Fibroblast of mammary gland (primary cell): ENCODE data around the gene LRRC27.

Experiments
- DNase-seq: peaks from one replicate; pipeline ENCODE4 v3.0.0-alpha.2; 2010; ENCODE audit warnings: low read depth
- H3K4me3 ChIP-seq: 2 replicates; pipeline ENCODE4 v1.5.1; 2011; ENCODE audit warnings: low read depth, mild to moderate bottlenecking, low read length, moderate library complexity; ENCODE audit not compliant: control insufficient read depth
- CTCF ChIP-seq: conservative IDR thresholded peaks from 2 replicates; pipeline ENCODE4 v1.5.1; 2011; ENCODE audit warnings: low read depth, low read length, inconsistent platforms; ENCODE audit not compliant: control insufficient read depth, insufficient read depth

Gene LRRC27

DNA sequence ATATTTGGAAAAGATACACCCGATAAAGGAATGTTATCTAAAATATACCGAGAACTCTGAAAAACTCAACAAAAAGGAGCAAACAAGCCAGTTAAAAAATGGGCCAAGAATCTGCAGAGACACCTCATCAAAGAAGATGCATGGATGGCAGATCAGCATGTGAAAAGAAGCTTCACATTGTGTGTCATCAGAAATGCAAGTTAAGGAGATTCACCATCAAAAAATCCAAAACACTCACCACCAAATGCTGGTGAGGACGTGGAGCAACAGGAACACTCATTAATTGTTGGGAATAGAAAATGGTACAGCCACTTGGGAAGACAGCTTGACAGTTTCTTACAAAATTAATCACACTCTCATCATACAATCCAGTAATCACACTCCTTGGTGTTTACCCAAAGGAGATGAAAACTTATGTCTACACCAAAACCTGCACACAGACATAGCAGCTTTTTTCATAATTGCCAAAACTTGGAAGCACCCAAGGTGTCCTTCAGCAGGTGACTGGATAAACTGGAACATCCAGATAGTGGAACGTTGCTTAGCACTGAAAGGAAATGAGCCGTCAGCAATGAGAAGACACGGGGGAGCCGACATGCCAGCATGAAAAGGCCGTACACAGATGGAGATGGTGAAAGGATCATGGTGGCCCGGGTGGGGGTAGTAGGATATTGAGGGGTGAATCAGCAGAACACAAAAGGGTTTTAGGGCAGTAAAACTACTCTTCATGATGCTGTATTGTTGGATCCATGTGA is 37.1 kb downstream of the LRRC27 start:
- TF ChIP-seq CTCF = no peak
- no peak overlapping the region for H3K4me3 ChIP-seq
- DNase-seq = peak; percentile 47

GRCh38 chr10:132369636-132370185 is 37.7 kb downstream of the LRRC27 start:
- DNase-seq = no peak
- H3K4me3 ChIP-seq = no peak overlapping the region
- no peak for TF ChIP-seq CTCF

DNA sequence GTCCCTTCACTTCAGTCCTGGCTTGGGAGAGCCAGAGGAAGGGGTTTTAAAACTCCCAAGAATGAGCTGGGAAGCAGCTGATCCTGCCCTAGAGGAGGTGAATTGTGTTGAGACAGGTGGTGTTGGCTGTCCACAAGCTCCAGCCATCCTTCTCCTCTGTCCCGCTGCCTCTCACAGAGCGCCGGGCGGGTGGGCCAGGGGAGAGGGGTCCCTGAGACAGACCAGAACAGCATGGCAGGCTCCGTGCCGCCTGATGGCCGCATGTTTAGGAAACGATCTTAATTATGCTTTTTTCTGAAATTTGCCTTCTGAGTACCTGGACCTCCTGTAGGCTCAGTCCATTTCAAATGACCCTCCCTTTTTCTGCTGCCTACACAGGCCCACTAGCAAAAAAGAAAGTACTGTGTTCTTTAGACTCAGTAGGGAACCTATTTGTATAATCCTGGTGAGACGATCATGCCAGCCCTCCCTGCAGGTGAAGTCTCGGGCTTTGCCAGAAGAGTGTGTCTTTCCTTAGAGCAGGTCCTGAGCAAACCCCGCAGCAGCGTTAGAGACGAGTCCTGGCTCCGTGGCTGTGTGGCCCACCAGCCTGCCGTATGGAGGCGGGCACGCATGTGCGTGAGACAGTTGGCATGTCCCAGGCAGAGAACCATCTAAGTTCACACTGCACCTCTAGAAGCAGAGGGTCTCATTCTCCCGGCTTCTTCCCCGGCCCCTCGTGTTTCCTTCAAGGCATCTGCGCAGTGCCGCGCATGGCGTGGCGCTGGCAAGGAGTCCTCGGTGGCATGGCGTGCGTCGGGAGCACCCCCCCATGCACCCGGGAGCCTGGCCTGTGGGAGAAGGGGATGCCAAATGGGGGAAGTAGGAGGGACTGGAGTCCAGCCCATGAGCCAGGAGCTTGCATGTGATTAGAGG is 38.7 kb downstream of the LRRC27 start:
- TF ChIP-seq CTCF = no peak
- DNase-seq = no peak
- no peak overlapping the region for H3K4me3 ChIP-seq

- peak; percentile 39 for TF ChIP-seq CTCF
- no peak overlapping the region for H3K4me3 ChIP-seq
- DNase-seq = no peak
These were observed 39.7 kb downstream of the LRRC27 start for GRCh38 chr10:132371641-132372081.

GRCh38 chr10:132372516-132373095 is 40.6 kb downstream of the LRRC27 start:
- no peak for DNase-seq
- no peak overlapping the region for H3K4me3 ChIP-seq
- TF ChIP-seq CTCF = no peak

- no peak overlapping the region for H3K4me3 ChIP-seq
- no peak for DNase-seq
- no peak for TF ChIP-seq CTCF
These were observed 41.4 kb downstream of the LRRC27 start for GRCh38 chr10:132373241-132373955.
